ENCODE results near the gene DCAF5.

- TF ChIP-seq, protein P1, sequence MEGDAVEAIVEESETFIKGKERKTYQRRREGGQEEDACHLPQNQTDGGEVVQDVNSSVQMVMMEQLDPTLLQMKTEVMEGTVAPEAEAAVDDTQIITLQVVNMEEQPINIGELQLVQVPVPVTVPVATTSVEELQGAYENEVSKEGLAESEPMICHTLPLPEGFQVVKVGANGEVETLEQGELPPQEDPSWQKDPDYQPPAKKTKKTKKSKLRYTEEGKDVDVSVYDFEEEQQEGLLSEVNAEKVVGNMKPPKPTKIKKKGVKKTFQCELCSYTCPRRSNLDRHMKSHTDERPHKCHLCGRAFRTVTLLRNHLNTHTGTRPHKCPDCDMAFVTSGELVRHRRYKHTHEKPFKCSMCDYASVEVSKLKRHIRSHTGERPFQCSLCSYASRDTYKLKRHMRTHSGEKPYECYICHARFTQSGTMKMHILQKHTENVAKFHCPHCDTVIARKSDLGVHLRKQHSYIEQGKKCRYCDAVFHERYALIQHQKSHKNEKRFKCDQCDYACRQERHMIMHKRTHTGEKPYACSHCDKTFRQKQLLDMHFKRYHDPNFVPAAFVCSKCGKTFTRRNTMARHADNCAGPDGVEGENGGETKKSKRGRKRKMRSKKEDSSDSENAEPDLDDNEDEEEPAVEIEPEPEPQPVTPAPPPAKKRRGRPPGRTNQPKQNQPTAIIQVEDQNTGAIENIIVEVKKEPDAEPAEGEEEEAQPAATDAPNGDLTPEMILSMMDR (conservative IDR thresholded peaks at IDR 0.05 in 1 of 2, IDR thresholded peaks at IDR 0.05 in 1 of 2; ENCODE audit: extremely low read depth in 1 of 2, insufficient read depth in 1 of 2, low read depth in 1 of 2, low read length in 2 of 2) = no peak
- no peak for TF ChIP-seq EZH2 (IDR thresholded peaks at IDR 0.05; ENCODE audit: borderline replicate concordance, low read length)
Observed at GRCh38 chr14:69131176-69131575, 21.7 kb downstream of the DCAF5 start.
